Epithelial cell of proximal tubule (primary cell): ENCODE data around the gene DYNLT1. TPM values are rescaled to one million over a fixed set of nuclear protein-coding genes. Genes with fewer than 3 reads are reported as not detected.

Experiments used
- DNase-seq: peaks from one replicate; pipeline ENCODE4 v3.0.0-alpha.2; 2011; ENCODE audit warnings: low read depth
- H3K4me3 ChIP-seq: 2 replicates; pipeline ENCODE4 v1.5.1; 2011; ENCODE audit warnings: low read depth, mild to moderate bottlenecking, low read length
- CTCF ChIP-seq: conservative IDR thresholded peaks from 2 replicates; pipeline ENCODE4 v1.5.1; 2012; ENCODE audit warnings: low read depth, mild to moderate bottlenecking, low read length
- total RNA-seq: library from RNA; depleted of rRNA; stranded (reverse); fragments of >200 nt; gene quantifications from 2 replicates; pipeline ENCODE4 v1.2.3, GENCODE V29; 2015

DYNLT1 gene
- total RNA-seq: 223 and 295 TPM in 2 replicates

GRCh38 chr6:158644231-158645063 lies at the start of gene DYNLT1:
Gene DYNLT1, minus strand, starts transcription at chr6:158644743. Its CDS starts 35 bp downstream, at chr6:158644708.
- TF ChIP-seq CTCF: no peak
- H3K4me3 ChIP-seq: peak within 1 kb of the TSS; percentile 95

GRCh38 chr6:158688860-158689259 lies 44.3 kb upstream of the DYNLT1 start:
- TF ChIP-seq CTCF: no peak
- no peak for DNase-seq
- no peak overlapping the region for H3K4me3 ChIP-seq

More at GRCh38 chr6:158644231-158645063, at the start of gene DYNLT1:
- no peak for DNase-seq

- no peak overlapping the region for H3K4me3 ChIP-seq
- TF ChIP-seq CTCF: no peak
- no peak for DNase-seq
These were observed 43.0 kb upstream of the DYNLT1 start for GRCh38 chr6:158687506-158687905.

GRCh38 chr6:158686791-158687381 lies 42.3 kb upstream of the DYNLT1 start:
- no peak overlapping the region for H3K4me3 ChIP-seq
- DNase-seq: no peak
- no peak for TF ChIP-seq CTCF

GRCh38 chr6:158686311-158686710 lies 41.8 kb upstream of the DYNLT1 start:
- H3K4me3 ChIP-seq: no peak overlapping the region
- DNase-seq: no peak

GRCh38 chr6:158684745-158685324 lies 40.3 kb upstream of the DYNLT1 start:
- TF ChIP-seq CTCF: no peak
- no peak overlapping the region for H3K4me3 ChIP-seq
- no peak for DNase-seq

More at GRCh38 chr6:158686311-158686710, 41.8 kb upstream of the DYNLT1 start:
- no peak for TF ChIP-seq CTCF
